COLO829 (cell line): ENCODE data around the gene FKBP11.
"Not testable (repeated sequence)": the region's sequence is repeated elsewhere in the genome, so short reads cannot be mapped to it uniquely, and the experiment has no call there.

Experiments
- DNase-seq: peaks from one replicate; pipeline ENCODE4 v3.0.0; 2012; ENCODE audit warnings: low spot score

The FKBP11 gene

DNA sequence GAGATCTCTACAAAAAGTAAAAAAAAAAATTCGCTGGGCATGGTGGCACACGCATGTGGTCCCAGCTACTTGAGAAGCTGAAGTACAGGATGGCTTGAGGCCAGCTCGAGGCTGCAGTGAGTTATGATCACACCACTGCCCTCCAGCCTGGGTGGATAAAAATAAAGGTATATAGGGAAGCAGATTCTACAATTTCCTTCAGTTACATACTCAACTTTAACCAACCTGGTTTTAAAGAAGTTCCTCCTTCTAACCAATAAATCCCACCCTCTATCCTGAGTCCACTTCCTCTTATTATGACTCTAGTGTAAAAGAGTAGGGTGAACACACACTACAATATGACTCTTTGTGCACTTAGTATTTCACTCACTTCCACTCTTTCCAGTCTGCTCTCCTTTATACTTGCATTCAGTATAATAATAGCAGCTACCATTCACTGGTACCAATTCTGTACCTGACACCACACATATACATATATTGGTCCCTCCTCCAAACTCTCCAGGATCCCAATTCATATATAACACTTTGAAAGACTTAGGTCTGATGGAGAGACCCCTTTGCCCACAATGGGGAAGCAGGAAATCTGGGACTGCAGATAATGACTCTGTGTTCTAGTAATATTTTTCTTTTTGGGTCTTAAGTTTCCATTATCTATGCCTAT, 29.7 kb upstream of the FKBP11 start:
- DNase-seq = no peak

DNA sequence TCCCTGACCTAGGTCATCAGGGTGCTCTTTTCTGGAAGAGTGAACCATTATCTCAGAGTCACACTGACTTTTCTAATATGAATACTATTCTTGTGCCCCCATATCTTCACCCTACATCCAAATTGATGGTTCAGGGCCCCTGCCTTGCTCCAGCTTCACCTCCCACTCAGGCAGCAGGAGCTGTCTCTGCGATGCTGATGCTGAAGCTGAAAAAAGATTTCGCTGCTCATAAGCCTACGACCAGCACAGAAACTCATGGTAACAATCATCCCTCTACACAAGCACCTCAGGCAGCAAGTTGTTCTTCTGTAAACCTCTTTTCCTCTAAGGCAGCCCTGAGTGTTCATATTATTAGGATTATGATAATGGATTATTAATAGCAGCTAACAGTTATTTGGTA, 28.8 kb upstream of the FKBP11 start:
- no peak for DNase-seq

DNA sequence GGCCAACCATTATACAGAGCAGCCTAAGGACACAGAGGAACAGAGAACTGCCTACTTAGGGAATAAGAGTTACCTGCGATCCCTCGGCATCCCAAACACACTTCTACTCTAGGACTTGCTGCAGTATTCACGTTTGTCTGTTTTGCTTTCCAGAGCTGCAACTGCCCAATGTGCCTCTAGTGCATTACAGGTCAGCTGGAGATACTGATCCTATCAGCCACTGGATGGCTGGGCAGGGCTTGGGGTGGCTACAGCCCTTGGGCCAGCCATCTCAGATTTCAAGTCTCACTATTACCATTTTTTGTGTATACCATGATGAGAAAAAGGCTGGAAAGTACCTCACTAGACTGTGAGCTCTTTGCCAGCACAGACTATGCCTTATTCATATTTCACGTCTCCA, 27.4 kb upstream of the FKBP11 start:
- DNase-seq = no peak

DNA sequence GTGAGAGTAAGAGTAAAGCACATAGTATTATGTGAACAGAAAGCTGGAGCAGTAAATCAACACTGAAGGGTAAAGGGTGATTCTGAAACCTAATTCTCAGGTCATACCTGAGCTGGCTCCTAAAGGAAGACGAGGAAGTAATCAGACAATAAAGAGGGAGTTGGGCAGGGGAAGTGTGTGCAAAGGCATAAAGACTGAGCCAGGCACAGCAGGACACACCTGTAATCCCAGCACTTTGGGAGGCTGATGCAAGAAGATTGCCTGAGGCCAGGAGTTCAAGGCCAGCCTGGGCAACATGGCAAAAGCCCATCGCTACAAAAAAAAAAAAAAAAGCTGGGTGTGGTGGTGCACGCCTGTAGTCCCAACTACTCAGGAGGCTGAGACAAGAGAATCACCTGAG, 22.4 kb upstream of the FKBP11 start:
- DNase-seq = no peak

DNA sequence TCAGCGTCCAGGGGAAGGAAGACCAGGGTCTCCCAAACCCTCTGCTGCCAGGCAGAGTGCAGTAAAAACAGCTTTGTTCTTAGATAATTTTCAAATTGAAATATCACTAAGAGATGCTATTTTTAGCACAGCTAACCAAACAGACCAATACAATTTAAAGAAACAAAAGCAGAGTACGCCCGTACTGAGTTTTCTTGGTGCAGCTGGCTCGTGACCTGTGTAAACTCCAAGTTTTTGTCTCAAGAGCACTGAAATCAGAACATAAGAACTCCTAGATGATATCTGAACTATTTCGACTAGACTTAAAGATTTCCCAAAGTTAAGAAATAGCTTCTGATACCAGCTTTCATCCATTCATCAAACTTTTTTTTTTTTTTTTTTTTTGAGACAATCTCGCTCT, 21.7 kb upstream of the FKBP11 start:
- no peak for DNase-seq

DNA sequence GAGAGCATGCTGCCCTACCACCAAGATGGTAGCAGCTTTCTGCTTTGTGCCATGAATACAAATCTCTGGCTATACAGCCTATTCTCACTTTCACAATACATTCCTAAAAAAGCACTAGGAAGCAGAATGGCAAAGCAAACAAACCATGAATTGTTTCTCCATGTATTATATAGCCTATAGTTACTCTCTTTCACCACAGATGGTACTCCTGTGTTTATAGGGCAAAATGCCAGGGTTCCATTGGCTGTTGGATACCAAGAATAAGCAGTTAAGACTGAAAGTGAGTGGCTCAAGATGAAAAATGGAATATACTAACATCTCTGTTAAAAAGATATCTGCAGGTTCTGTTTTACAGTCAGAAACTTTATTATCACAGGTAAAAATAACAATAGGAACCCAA, 20.9 kb upstream of the FKBP11 start:
- DNase-seq = no peak

DNA sequence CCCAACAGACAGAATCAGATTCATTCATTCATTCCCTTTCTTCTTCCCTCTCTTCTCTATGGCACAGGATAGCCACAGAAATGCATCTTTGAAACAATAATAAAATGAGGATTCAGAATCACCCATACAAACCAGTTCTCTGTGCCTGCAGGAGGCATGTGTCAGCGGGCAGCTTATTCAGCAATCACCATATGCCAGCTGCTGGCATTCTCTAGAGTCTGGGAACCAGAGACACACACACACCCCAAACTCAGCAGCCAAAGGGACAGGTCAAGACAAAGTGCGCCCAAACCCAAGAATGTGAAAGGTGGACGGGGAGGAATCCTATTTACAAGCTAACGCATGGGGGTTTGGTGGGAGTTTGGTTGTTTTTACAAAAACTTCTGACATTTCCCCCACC, 17.9 kb upstream of the FKBP11 start:
- DNase-seq = no peak

DNA sequence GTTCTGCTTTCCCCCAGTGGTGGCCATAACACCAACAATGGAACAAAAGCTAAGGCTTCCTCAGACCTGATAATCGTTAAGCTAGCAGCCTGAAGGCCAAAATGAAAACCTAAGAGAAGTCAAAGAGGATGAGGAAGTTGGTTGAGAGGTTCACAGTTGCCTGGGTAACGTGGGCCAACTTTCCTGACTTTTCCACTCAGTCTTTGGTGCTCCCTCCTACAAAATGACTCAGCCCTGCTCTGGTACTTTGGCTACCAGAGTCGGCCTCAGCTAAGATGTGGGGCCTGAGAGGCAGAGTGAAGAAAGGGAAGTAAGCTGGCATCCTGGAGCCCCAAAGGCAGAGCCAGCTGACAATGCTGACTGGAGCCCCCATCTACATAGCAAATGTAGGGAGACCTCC, 14.9 kb upstream of the FKBP11 start:
- DNase-seq = no peak

DNA sequence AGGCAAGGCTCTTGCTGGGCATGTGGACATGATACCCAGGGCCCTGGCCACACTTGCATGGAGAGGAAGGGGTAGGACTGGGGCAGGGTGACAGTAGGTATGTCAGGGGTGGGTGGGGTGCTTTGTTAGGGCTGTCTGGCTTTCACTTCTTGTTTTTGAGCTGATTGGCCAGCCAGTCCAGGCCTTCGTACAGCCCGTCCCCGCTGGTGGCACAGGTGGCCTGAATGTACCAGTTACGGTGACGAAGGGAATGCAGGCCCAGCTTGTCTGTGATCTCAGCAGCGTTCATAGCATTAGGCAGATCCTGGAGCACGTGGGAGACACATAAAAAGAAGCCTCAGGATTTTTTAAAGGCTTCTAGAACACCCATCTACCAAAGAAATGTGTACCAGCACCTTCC, 13.5 kb upstream of the FKBP11 start:
- no peak for DNase-seq

DNA sequence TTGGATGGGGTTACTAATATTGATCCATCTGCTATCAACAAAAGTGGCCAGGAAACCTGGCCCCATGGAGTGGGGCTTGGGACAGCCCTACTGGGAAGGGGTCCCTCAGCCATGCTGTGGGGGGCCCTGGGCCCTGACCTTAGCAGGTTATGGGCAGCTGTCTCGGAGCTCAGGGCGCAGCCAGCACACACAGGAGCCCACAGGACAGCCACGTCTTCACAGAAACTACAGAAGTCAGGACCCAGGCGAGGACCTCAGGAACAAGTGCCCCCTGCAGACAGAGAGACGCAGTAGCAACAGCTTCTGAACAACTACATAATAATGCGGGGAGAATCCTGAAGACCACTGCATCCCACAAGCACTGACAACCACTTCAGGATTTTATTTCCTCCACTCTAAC, 11.9 kb upstream of the FKBP11 start:
- DNase-seq = no peak

DNA sequence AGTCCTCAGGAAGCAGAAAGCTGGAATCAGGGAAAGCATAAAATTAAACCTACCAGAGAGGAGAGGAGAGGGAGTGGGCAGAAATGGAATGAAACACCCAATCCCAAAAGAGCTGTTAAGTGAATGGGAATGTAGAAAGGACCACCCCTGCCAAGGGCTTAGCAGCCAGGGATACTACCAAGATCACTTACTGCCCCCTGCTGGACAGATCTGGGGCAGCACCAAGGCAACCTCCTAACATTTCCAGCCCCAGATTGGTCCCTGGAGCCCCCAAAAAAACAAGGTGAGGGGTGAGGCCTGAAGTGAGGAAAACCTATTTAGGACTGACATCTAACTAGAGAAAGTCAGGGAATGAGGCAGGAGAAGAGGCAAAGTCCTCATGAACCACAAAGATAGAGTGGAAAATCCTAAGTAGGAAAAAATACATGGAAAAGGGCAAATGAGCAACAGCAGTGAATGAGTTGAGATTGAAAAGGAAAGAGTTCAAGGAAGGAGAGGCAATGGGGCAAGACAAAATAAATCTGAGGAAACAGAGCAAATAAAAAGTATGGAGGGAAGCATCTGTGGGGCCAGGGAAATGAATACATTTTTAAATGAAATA, 11.2 kb upstream of the FKBP11 start:
- DNase-seq = peak; percentile 92

DNA sequence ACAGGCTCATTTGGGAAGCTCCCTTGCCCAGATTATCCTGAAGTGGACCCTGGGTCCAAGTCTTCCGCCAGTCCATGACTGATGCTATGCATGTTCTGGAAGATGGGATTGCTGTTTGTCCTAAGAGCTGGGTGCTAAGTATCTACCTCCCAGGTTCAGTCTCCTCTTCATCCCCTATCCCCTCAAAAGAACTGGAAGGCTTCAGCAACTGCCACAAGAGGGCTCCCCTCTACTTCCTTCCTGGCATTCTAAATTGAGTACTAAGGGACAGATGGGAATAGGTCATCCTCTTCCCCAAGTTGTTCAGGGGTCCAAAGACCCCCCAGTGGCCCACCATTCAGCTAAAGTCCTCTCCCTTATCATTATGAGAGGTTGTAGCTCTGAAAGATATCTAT, 9.0 kb upstream of the FKBP11 start:
- no peak for DNase-seq

DNA sequence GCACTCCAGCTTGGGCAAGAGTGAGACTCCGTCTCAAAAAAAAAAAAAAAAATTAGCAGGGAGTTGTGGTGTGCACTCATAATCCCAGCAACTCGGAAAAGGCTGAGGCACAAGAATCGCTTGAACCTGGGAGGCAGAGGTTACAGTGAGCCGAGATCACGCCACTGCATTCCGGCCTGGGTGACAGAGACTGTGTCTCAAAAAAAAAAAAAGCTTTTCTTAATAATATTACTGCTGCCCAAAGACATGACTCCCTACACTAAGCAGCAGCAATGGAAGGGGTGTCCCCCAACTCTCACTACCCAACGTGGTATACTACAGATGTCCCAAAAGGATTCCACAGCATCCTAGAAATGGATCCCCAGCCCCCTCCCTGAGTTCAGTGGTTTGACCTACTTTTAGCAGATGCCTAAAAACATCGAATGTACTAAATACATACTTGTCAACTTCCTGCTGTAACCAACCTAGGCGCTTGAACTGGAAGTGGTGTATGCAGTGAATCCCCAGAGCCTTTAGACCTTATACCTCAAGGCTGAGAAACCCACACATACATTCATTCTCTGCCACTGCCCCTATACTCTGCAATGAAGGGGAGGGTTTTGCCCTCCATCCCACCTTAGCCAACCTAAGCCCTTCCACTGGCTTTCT, 8.5 kb upstream of the FKBP11 start:
- no peak for DNase-seq

DNA sequence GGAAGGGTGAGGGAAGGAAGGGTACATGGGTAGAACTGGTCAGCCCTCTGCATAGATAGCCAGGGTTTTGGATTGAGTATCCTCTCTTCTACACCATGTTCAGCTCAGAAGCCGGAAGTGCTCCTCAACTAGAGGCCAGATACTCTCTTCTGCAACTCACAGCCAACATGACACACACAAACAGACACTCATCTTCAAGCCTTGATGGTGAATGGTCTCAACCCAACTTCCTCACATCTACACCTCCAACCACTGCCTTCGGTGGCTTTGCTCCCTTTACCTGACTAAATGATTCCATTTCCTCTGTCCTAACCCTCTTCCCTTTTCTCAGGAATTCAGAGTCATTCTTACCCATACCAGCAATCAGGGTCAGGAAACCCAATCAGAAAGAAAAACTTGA, 7.6 kb upstream of the FKBP11 start:
- no peak for DNase-seq

DNA sequence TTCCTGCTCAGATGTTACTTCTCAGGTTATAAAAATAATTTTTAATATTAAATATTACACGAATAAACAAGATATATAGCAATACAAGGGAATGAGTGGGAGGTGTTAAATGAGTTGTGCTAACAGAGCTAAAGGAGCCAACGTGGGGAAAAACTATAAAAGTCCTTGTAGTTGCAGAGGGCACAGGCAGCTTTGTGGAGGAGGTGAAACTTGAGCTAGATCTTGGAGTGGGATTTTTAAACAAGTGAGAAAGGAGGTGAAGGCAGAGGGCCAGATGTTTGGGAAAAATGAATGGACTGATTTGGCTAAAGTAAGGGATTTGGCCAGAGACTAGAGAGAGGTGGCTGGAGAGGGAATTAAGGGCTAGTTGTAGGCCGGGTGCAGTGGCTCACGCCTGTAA, 5.2 kb upstream of the FKBP11 start:
- DNase-seq = no peak

DNA sequence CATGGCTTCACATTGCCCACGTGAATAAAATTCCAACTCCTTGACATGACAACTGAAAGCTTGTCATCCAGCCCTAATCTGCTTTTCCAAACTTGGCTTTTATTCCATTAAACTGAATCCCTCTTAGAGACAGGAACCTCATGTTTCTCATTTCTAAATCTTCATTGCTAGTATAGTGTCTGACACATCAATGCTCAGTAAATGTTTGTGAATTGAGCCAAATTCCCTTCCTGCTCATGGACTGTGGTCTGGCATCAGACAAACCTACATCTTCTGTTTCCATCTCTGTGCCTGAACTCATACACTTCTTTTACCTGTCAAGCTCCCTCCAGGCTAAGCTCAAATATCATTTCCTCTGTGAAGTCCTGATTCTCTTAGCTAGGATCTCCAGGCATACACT, 4.3 kb upstream of the FKBP11 start:
- no peak for DNase-seq

DNA sequence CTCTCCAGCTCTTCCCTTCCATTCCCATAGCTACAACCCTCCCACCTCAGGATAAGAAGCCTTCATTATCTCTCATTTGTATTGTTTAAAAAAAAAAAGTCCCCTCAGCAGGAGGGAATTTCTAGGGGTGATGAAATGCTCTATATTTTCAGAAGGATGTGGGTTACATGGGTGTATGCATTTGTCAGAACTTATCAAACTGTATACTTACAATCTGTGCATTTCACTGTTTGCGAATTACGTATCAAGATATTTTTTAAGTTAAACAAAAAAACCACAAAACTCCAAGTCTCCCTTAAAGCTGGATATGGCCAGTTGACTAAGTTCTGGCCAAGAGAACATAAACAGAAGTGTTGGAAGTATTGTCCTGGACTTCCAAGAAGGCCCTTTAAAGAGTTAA, 2.0 kb upstream of the FKBP11 start:
- DNase-seq = no peak

DNA sequence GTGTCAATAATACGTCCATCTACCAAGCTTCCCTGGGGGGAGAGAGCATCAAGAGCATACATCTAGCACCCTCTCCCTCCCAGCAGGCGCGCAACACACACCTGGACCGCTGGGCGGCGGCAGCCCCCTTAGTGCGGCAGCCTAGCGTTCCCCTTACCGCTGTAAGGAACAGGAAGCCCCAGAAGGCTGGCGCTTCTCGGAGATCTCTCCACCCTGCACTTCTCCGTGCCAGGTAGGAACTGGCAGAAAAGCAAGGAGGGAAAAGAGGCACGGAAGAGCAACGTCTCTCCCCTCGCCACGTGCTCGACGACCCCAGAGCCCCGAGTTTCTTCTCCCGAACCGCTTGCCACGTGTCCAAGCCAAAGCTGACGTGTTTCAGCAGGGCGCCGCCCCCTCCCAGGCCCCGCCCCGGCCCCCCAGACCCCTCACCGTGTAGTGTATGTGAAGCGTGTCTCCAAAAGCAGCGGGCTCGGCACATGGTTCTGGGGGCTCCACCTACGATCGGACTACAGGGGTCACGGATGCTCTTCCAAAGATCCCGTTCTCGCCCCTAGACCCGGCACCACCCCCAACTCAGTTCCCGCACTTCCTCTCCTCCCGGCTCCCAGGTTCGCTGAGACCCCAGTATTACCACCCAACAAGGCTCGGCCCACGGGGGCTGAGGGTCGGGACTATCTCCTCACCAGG, 532 bp downstream of the FKBP11 start:
- DNase-seq = no peak

DNA sequence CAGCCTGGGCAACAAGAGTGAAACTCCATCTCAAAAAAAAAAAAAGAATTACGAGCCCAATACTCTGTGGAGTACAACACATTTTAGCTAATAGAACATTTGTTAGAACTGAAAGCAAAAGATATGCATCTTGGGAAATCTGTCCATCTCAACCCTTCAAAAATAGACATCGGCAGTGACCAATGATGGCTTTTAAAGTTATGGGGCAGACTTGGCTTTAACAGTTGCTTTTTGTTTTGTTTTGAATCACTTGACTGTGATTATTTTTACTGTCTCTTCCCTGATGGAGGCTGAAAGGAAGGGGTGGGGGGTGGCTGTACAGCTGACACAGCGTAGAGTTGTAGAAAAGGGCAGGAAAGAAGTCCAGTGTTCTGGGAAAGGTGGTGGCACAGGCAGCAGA, 2.2 kb downstream of the FKBP11 start:
- DNase-seq = no peak

DNA sequence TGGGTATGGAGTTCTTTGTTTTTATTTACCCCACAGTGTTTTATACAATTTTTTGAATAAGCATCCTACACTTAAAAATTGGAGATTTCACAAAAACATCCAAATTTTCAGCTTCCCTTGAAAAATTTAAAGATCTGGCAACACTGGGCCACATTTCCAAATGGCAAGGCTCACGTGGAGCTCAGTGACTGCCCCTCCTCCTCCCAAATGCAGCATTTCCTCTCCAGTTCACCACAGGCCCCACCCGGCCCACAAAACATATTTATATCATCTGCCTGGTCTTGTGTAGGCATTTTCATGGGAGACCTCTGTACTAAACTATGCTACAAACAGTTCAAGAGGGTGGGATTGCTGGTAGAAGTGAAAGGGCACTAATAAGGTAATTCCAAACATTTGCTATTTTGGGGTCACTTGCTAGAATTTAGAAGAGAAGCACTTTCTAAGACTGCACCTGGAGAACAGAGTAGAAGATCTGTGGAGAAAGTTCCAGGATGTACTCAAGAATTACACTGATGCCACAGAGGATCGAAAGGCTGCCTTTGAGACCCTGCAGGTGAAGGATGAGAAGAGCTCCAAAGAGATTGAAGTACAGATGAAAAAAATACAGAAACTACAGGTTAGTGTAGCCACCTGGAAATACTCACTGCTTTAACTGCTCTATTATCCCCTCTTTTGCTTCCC, 7.3 kb downstream of the FKBP11 start:
- no peak for DNase-seq

DNA sequence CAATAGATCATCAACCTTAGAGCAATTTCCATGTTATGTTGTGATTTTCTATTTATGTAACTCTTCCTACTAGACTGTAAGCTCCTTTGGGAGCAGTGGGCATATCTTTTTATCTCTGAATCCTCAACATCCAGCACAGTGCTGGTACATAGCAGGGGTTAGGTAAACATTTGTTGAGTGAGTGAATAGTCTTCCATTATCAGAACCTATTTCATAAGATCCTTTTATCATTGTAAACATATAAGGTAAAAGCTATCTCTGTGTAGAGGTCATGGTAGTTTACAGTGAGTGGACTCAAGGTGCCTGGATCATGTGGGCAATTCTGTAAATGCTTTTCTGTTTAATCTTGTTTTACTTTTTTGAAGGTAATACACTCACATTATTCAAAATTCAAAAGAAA, 15.1 kb downstream of the FKBP11 start:
- DNase-seq = no peak

DNA sequence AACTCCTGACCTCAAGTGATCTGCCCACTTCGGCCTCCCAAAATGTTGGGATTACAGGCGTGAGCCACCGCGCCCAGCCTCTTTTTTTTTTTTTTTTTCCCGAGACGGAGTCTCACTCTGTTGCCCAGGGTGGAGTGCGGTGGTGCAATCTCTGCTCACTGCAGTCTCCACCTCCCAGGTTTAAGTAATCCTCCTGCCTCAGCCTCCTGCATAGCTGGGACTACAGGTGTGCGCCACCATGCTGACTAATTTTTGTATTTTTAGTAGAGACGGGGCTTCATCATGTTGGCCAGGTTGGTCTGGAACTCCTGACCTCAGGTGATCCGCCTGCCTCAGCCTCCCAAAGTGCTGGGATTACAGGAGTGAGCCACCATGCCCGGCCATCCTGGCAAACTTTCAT, 15.6 kb downstream of the FKBP11 start:
- DNase-seq = not testable (repeated sequence)

DNA sequence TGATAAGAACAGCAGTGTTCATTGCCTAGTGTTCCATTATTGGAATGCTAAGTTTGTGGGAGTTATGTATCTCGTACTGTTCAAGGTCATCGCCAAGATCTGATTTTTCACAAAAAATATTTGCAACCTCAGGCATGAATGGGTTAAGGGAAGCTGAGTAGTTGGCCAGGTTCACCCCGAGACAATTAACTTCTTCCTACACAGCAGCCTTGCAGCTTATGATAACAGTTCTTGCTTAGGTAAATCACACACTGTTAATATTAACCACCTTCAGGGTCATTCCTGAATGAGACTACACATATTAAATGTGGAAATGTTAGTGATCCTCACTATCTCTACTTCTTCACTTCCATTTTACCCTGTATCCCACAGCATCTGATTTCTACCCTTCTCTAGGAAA, 18.0 kb downstream of the FKBP11 start:
- DNase-seq = no peak
